Glomerular visceral epithelial cell (primary cell): ENCODE data around the gene VPS41.
A peak's percentile ranks its signal among the peaks of the same experiment; 100 is the strongest.
"Not testable (repeated sequence)": the region's sequence is repeated elsewhere in the genome, so short reads cannot be mapped to it uniquely, and the experiment has no call there.

Source experiments
- DNase-seq: peaks from one replicate; pipeline ENCODE4 v3.0.0-alpha.2; 2016; ENCODE audit errors: extremely low spot score

The VPS41 gene

GRCh38 chr7:38908759-38909335 lies at the start of gene VPS41:
VPS41 (minus strand) TSS chr7:38909191; CDS start chr7:38909174, 17 bp downstream.
- peak; percentile 67 for DNase-seq

GRCh38 chr7:38955892-38956291 lies 46.9 kb upstream of the VPS41 start:
- DNase-seq: no peak

- no peak for DNase-seq
Measured at GRCh38 chr7:38953971-38954370, 45.0 kb upstream of the VPS41 start.

GRCh38 chr7:38953227-38953626 lies 44.2 kb upstream of the VPS41 start:
- no peak for DNase-seq

- no peak for DNase-seq
Measured at GRCh38 chr7:38951213-38951612, 42.2 kb upstream of the VPS41 start.

GRCh38 chr7:38950309-38950708 lies 41.3 kb upstream of the VPS41 start:
- no peak for DNase-seq

- not testable (repeated sequence) for DNase-seq
Measured at GRCh38 chr7:38947541-38947940, 38.5 kb upstream of the VPS41 start.

GRCh38 chr7:38942431-38943051 lies 33.5 kb upstream of the VPS41 start:
- no peak for DNase-seq

- DNase-seq: no peak
Measured at GRCh38 chr7:38940774-38941173, 31.8 kb upstream of the VPS41 start.

- DNase-seq: no peak
Measured at GRCh38 chr7:38938589-38938988, 29.6 kb upstream of the VPS41 start.

- DNase-seq: no peak
Measured at GRCh38 chr7:38938001-38938485, 29.1 kb upstream of the VPS41 start.

GRCh38 chr7:38936641-38937040 lies 27.6 kb upstream of the VPS41 start:
- DNase-seq: no peak

- DNase-seq: peak; percentile 20
Measured at GRCh38 chr7:38934536-38934935, 25.5 kb upstream of the VPS41 start.

- peak; percentile 20 for DNase-seq
Measured at GRCh38 chr7:38934051-38934450, 25.1 kb upstream of the VPS41 start.

- peak; percentile 20 for DNase-seq
Measured at GRCh38 chr7:38932509-38933168, 23.6 kb upstream of the VPS41 start.

- DNase-seq: peak; percentile 75
Measured at GRCh38 chr7:38929460-38930171, 20.6 kb upstream of the VPS41 start.

- DNase-seq: no peak
Measured at GRCh38 chr7:38928506-38928905, 19.5 kb upstream of the VPS41 start.

- DNase-seq: no peak
Measured at GRCh38 chr7:38927751-38928150, 18.8 kb upstream of the VPS41 start.

GRCh38 chr7:38920731-38921130 lies 11.7 kb upstream of the VPS41 start:
- DNase-seq: no peak

GRCh38 chr7:38916396-38916795 lies 7.4 kb upstream of the VPS41 start:
- no peak for DNase-seq

- no peak for DNase-seq
Measured at GRCh38 chr7:38909870-38910269, 879 bp upstream of the VPS41 start.

- DNase-seq: no peak
Measured at GRCh38 chr7:38907766-38908165, 1.2 kb downstream of the VPS41 start.
